Activated CD4-positive, CD25-positive, alpha-beta regulatory T cell treated with anti-CD3 and anti-CD28 coated beads, Interleukin-2, amount 50 U/mL, for 72 hours (primary cell): ENCODE results near the gene GPR62.
"Not testable (repeated sequence)": the region's sequence is repeated elsewhere in the genome, so short reads cannot be mapped to it uniquely, and the experiment has no call there.

Source experiments
- DNase-seq: peaks from one replicate; pipeline ENCODE4 v3.0.0; 2021

The GPR62 gene

DNA sequence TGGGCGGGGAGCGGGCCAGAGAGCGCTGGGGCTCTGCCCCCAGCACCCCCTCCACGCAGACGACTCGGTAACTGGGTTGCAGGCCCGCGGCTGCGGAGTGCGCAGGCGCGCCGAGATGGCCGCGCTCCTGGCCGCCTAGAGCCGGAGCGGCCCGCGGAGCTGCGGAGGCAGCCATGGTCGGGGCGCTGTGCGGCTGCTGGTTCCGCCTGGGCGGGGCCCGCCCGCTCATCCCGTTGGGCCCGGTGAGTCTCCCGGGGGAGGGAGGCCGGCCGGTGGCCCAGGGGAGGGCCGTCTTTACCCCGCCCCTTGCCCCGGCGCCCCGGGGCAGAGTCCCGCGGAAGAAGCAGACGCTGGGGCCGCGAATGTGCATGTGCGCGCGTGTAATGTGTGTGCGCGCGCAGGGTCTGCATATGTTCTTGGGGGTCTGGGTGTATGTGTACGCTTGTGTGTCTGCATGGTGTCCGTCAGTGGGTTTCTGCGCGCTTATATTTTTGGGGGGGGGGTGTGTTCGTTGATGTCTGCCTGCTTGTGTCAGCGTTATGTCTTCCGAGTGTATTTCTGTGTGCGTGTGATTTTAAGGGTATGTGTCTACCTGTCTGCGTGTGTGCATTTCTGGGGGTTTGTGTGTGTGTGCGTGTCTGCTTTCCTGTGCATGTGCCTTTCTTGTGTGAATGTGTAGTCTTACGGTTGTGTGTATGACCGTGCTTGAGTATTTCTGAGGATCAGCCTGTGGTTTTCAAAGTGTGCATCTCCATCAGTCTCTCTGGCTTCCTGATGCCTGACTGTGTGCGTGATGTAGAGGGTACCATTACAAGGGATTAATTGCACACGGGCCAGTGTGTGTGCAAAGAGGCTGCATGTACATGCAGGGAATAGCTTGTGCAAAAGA is 20.0 kb downstream of the GPR62 start, which contains the start of gene ABHD14A:
Gene ABHD14A, plus strand, starts transcription at position 102 of the 889 bp plus-strand sequence. Its CDS starts 72 bp downstream, at position 174.
- DNase-seq = peak; percentile 79

DNA sequence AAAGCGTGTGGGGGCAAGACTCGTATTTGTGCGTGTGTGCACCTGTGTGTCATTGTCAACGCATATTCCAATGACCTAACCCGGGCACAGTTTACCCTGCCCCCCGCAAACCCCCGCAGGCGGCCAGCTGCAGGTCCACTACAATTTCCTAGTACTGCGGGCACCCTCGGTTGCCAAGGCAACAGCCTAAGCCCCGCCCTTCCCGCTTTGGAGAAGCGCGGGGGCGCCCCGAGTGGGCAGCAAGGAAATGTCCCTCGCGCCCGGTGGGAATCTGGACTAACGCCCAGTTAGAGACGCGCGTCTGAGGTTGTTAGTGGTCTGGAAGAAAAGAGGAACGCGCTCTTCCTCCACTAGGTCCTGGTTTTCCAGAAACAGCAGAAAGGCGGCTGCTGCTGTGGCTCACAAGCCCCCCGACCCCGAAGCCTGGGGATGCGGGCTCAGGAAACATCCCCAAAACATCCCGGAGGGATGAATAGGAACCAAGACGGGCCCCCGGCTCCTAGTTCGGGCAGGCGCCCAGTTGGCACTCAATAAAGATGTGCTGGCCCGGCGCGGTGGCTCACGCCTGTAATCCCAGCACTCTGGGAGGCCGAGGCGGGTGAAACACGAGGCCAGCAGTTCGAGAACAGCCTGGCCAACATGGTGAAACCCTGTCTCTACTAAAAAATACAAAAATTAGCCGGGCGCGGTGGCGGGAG is 20.8 kb downstream of the GPR62 start:
- DNase-seq = peak; percentile 55

DNA sequence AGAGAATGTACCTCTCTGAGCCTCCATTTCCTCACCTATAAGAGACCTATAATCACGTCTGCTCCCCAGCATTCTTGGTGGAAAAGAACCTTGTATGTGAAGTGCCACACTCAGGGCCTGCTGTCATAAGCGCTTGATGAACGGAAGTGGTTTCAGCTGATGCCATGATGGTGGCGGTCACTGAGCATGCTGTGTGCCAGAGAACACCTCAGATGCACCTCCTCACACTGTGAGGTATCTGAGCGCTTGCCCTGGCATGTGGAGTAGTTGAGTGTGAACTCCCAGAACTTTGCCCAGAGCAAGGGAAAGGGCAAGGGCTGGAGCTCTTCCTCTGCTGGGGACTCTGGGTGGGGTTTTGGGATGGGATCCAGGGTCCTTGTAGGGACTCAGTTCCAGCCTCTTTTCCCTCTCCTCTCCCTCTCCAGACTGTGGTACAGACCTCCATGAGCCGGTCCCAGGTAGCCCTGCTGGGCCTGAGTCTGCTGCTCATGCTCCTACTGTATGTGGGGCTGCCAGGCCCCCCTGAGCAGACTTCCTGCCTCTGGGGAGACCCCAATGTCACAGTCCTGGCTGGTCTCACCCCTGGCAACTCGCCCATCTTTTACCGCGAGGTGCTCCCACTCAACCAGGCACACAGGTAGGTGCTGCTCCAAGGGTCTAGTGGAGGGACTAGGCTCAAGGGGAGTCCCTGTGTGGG is 22.4 kb downstream of the GPR62 start:
- DNase-seq = no peak

DNA sequence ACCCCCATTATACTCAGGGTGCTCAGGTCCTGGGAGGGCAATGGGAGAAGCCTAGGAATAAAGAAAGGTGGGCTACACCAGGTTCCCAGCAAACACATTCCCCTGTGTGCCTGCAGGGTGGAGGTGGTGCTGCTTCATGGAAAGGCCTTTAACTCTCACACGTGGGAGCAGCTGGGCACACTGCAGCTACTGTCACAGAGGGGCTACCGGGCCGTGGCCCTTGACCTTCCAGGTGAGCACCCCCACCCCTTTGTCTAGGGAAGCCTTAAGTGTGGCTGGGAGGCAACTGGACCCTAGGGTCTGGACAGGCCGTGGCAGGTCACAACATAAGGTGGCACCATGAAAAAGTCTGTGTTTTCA is 22.9 kb downstream of the GPR62 start:
- DNase-seq = no peak

DNA sequence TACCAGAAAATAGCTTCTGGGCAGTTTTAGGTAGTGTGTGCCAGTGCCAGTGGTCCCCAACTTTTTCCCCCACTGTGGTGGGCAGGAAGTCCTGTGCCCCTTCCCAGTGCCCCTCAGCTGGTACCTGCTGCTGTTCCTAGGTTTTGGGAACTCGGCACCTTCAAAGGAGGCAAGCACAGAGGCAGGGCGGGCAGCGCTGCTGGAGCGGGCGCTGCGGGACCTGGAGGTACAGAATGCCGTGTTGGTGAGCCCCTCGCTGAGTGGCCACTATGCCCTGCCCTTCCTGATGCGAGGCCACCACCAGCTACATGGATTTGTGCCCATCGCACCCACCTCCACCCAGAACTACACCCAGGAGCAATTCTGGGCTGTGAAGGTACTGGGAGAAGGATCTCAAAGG is 25.1 kb downstream of the GPR62 start:
- no peak for DNase-seq

DNA sequence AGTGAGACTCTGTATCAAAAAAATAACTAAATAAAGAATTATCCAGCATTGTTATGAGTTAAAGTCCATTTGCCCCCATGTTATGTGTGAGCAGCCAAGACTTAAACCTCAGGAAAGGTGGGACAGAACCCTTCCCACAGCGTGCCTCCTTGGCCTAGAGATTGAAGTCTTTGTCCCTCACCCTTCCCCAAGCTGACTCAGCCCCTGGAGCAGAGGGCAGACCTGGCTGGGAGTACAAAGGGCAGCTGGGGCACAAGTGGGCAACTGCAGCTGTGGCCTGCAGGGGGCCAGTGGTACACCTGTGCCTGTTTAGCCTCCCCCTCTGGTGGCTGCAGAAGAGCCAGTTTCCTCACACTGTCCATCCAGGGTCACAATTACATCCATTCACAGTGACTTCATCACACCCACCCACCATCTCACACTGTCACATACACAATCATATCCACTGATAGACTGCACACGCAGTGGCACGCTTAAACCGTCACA is 27.2 kb downstream of the GPR62 start:
- peak; percentile 49 for DNase-seq

DNA sequence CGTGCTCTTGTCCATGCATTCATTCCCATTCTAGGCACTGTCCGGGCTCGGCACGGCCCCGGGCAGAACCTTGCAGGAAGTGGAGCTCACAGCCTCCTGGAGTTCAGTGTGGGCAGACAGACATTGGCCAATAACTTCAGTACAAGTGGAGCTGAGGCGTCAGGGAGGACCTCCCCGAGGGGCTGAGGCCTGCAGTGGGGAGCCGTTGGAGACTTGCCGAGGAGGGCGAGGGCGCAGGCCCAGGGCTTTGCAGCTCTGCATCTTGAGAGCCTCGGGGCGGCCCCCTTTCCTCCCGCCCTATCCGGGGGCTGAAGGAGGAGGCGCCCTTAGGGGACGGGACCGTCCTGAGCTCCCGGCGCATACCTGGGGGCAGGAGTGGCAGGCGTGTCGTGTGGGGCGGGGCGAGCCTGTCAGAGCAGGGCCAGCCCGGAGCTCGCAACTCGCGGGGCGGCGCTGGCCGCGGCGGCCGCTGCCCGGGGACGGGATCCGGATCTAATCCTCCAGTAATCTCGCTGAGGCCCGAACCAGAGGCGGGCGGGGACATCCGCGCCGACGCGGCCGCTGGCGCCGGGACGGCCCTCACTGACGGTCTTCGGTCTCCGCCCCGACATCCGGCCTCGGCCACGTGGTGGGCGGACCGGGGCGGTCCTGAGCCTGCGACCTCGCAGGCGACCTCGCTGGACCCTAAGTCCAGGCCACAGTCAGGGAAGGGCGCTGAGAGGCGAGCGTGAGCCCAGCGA is 27.8 kb downstream of the GPR62 start, which contains the start of gene ACY1:
Gene ACY1, plus strand, starts transcription at position 698 of the 740 bp plus-strand sequence. CDS start 530 bp downstream, outside the sequence.
- peak; percentile 82 for DNase-seq

DNA sequence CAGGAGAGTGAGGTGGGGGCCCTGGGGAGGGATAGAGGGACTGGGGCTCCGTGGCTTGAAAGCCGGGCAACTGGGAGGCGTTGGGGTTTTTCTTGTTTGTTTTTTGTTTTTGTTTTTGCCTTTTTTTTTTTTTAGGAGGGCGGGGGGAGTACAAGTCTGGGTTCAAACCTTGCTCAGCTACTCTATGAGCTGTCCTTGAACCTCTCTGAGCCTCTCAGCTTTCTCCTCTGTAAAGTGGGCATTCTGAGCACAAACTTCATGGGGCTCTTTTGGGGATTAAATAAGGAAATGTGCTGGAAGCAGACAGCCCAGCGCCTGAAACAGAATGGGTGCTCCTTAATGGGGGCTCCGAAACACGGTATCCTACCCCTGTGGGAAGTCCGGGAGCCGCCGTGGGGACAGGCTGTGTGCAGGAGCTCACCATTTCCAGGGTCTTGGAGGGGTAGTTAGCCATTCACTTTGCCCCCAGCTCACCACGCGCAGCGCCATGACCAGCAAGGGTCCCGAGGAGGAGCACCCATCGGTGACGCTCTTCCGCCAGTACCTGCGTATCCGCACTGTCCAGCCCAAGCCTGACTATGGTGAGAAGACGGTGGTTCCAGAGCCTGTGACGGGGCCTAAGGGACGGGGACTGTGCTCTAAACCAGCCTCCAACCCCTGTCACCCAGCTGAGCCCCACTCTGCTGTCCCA is 28.5 kb downstream of the GPR62 start:
- DNase-seq = no peak

DNA sequence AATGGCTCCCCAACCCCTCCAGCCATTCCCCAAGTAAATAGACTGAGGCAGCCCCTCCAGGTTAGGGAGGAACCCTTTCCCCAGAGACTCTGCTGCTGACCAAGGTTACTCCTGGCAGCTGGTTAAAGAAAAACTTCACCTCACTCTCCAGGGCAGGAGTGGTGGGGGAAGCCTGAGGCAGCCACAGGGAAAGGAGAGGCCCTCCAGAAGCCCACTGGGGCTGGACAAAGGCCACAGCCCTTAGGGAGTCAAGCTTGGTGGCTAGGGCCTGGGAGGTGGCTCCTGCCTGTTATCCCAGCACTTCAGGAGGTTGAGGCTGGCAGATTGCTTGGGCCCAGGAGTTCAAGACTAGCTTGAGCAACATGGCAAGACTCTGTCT is 29.1 kb downstream of the GPR62 start:
- no peak for DNase-seq

DNA sequence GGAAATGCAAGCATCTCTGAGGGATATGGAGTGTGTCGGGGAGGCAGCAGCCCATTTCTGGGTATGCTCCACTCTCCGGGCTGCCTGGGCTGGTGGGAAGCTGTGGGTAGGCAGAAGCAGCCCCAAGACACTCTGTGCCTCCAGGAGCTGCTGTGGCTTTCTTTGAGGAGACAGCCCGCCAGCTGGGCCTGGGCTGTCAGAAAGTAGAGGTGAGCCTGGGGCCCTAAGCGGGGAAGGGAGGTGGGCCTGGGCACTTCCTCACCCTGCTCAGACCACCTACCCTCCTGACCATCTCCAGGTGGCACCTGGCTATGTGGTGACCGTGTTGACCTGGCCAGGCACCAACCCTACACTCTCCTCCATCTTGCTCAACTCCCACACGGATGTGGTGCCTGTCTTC is 29.9 kb downstream of the GPR62 start:
- DNase-seq = no peak

DNA sequence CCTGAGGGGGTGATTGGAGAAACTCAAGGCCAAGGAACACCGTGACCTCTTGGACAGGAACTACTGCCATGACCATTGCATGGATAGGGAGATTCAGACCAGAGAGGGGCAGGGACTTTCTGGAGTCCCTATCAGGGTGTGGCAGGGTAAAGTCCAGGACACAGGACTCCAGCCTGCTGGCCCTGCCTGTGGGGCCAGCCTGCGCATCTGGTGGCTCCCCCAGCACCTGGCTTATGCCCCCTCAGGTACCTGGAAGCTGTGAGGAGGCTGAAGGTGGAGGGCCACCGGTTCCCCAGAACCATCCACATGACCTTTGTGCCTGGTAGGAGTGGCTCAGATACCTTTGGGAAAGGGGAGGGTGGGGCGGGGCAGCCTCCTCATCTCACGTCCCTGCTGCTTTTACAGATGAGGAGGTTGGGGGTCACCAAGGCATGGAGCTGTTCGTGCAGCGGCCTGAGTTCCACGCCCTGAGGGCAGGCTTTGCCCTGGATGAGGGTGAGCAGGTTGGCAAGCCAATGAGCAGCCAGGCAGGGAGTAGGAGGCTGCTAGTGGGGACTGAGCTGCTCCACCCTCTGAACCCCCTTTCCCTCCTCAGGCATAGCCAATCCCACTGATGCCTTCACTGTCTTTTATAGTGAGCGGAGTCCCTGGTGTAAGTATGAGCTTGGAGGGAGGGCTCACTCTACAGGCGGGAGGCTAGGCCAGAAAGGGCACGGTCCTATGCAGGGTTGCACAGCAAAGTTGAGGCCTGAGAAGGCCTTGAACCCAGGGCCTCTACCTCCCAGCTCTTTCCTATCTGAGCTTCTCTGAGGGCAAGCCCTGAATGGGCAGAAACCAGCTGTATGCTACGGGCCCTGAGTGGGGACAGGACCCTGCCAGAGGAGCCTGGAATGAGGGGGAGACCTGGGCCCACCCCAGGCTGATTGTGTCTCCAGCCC is 31.1 kb downstream of the GPR62 start:
- DNase-seq = no peak

DNA sequence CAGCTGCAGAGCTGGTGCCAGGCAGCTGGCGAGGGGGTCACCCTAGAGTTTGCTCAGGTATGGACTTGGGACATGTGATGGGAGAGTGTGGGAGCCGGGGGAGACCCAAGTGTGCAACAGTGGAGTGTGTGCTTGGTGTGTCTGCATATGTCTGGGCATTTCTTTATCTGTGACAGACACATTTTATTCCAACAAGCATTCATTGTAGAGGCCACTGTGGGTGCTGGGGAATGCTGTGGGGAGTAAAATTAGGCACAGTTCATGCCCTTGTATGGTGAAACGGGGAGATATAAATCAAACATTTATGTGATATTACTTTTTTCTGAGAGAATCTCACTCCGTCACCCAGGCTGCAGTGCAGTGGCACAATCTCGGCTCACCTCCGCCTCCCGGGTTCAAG is 32.4 kb downstream of the GPR62 start:
- DNase-seq = no peak

DNA sequence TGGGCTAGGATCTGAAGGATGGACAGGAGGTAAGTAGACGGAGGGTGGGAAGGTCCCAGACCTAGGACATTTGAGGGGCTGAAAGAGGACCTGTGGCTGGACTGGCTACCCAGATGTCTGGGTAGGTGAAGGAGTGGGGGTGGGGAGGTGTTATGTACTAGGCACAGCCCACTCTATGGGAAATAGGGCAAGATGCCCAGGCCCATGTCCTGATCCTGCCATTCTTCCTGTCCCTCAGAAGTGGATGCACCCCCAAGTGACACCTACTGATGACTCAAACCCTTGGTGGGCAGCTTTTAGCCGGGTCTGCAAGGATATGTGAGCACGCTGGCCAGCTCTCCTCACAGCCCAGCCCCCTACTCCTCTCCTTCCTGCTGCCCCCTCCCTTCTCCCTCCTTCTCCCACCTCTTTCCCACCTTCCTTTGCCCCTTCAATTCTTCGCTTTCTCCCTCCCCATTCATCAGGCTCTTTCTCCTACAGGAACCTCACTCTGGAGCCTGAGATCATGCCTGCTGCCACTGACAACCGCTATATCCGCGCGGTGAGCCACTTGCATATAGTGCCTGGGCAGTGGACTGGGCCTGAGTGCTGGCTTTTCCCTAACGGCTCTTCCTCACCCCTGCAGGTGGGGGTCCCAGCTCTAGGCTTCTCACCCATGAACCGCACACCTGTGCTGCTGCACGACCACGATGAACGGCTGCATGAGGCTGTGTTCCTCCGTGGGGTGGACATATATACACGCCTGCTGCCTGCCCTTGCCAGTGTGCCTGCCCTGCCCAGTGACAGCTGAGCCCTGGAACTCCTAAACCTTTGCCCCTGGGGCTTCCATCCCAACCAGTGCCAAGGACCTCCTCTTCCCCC is 33.3 kb downstream of the GPR62 start:
- no peak for DNase-seq

DNA sequence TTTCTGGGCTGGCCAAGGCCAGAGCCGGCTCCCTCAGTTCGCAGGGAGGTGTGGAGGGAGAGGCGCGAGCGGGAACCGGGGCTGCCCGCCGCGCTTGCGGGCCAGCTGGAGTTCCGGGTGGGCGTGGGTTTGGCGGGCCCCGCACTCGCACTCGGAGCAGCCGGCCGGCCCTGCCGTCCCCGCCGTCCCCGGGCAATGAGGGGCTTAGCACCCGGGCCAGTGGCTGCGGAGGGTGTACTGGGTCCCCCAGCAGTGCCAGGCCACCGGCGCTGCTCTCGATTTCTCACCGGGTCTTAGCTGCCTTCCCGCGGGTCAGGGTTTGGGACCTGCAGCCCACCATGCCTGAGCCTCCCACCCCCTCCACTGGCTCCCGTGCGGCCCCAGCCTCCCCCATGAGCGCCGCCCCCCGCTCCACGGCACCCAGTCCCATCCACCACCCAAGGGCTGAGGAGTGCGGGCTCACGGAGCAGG is 35.4 kb downstream of the GPR62 start:
- DNase-seq = not testable (repeated sequence)

DNA sequence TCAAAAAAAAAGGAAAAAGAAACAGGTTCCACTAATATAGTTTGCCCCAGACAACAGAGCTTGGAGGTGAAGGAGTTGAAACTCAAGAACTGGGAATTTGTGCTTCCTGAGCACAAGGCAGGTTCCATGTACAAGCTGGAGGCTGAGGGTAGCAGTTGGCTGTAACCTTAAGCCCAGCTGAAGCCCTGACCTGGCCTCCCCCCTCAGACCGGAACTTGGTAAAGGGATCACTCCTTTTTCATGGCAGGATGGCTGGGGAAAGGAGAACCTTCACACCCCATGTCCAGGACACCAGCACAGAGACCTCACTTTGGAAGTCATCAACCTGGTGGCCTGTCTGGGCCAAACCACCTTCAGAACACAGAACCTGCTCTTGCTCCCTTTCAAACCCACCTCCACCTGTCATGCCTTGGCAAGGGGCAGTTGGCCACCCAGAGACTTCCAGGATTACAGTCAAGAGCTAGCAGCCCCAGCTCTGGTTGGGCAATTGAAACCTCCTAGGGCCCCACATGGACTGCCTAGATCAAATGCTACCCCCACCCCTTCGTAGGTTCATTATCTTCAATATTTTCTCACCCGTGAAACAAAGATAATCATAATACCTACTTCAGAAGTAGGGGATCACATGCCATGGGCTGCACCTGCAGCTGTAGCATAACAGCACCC is 37.0 kb downstream of the GPR62 start:
- DNase-seq = no peak

DNA sequence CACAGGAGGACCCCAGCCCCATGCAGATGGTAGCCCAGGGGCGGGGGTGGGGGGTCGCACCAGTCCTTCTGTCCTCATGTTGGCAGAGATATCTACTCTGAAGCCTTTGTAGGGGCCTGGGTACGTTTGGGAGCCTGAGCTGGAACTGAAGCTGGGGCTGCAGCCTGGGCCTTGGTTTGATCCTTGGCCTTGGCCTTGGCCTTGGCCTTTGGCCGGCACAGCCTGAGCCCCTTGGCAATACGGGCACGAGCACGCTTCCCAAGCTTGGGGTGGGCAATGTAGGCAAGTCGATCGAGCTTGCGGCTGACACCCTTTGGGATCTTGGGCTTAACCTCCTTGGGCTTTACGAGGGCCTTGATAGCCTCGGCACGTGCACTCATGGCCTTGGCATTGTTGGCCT is 38.5 kb downstream of the GPR62 start:
- DNase-seq = not testable (repeated sequence)

DNA sequence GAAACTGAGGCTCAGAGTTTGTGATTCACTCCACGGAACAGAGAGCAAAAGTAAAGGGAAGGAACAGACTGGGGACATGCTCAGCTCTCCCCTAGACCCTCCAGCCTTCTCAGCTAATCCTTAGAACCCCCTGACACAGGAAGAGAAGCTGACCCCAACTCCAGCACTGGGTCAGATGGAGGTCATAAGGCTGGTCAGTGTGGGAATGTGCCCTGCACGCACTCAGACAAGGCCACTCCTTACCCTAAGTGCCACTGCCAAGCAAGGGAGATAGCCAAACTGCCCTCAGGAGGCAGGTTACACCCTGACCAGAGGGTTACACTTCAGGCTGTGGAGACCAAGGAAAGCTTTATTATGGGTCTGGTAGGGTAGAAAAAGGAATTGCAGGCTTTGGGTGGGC is 39.3 kb downstream of the GPR62 start:
- DNase-seq = no peak

DNA sequence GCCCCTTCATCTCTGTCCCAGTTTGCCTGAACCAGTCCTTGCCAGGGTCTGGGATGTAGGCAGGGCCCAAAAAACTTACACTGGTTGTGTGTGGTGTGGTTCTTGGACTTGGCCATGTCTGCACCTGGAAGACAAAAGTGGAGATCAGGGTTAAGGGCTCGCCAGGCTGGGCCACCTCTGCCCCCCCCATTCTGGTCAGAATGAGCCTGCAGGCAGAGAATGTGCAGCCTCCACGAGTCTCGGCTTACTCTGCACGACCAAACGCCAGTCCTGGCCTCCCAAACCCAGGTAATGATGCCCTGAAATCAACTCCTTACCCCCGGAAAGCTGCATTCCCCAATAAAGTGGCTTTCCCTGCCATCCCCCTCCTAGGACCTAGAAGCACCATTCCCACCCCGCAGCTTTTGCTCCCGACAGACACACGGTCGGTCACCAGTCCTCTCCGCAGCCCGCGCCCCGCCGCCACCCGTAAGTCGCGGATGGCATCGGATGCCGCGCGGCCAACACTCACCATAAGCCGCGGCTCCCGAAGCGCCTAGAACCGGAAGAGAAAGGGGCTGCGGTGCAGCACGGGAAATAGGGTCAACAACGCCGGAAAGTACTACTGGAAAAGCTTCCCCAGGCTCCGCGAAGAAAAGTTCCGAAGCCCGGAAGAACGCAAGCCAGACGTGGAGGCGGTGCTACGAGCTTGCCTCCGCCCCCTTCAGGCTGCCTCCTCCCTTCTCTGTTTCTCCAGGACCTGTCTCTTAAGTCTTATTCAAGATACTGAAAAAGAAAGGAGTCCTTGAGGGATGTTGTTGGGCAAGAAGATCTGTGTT is 40.4 kb downstream of the GPR62 start, which contains the start of gene RPL29:
Gene RPL29, minus strand, starts transcription at position 550 of the 818 bp plus-strand sequence. Its CDS starts 434 bp downstream, at position 116.
- DNase-seq = peak; percentile 88
